ENCODE results near the gene SV2B. TPM values are rescaled to one million over a fixed set of nuclear protein-coding genes. Genes with fewer than 3 reads are reported as not detected.

The SV2B gene
- total and polyA plus RNA-seq, 2 donors (not counting 1 experiment from before 2014, with no cell fraction given) = not detected

DNA sequence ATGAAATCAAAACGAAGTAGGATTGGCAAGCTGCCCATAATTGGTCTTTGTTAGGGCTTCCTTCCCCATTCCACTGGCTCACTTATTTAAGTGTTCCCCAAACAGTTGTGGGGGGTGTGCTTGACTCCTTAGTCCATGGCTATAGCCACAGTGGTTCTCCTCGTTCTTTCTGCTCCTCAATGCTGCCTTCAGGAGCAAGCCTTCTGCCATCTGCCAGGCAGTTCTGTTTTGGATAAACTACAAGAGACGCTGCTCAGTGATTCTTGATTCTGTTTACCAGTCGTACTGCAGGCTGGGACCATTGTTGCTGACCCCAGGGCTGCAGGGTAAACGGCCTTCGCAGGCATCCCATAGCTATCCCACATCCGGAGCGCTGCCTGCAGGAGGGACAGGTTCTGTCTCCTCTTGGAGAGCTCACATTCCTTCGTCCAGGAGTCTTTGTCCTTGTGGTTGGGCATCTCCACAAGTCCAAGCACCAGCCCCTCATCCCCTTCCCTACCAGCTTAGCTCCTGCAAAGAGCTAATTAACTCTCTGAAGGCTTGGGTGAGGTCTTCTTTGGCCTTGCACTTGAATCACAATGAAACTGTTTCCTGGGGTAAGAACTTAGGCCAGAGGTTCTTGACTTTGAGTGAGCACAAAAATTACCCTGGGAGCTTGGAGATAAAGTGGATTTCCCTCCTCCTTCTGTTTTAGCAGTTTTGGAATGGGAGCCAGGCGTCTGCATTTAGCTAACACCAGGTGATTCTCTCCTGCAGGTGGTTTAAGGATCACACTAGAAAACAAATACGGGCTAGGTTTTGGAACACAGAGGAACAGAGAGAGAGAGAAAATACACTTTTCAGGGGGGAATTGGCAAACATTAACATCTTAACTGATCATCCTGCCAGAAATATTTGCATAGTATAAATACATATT is 114.9 kb downstream of the SV2B start:
- Mint-ChIP-seq H3K27me3 (peaks cover 24% of the 10 kb centered on the region), H3K9me3 (ENCODE audit: insufficient read depth) (peaks cover 4% of the 10 kb centered on the region), H3K27ac (no peak overlapping the region), H3K4me1 (no peaks in the 10 kb centered on the region), H3K4me3 (no peak overlapping the region)
- Histone ChIP-seq H3K27me3 (replicated peaks in 1 of 4; ENCODE audit: control extremely low read depth in 1 of 4, control insufficient read depth in 3 of 4, insufficient read depth in 4 of 4, low read length in 3 of 4) (peaks cover 0 to 14% (median 2%) of the 10 kb centered on the region in 4 experiments), H3K79me2 (ENCODE audit: control insufficient read depth, insufficient read depth, low read length) (no peaks in the 10 kb centered on the region), H3K4me1 (ENCODE audit: control insufficient read depth in 2 of 2, insufficient read depth in 2 of 2, low read length in 2 of 2) (no peaks in the 10 kb centered on the region), H2AFZ (ENCODE audit: insufficient read depth, low read depth, low read length, poor library complexity, severe bottlenecking) (no peak overlapping the region), H4K20me1 (ENCODE audit: control insufficient read depth, insufficient read depth, low read length, poor library complexity, severe bottlenecking) (no peaks in the 10 kb centered on the region), H3K27ac (ENCODE audit: low read length in 2 of 2) (no peak overlapping the region), H3K9me3 (ENCODE audit: control extremely low read depth in 1 of 3, control insufficient read depth in 2 of 3, insufficient read depth in 1 of 3, low read length in 2 of 3) (peaks cover 0 to 7% (median 0%) of the 10 kb centered on the region in 3 donors), H3K9ac (ENCODE audit: low read length) (no peak overlapping the region), H3K4me3 (ENCODE audit: control extremely low read depth in 1 of 5, extremely low read depth in 1 of 5, insufficient read depth in 1 of 5, low read depth in 2 of 5, low read length in 4 of 5) (no peak overlapping the region), H3K36me3 (replicated peaks in 1 of 2; ENCODE audit: control extremely low read depth in 1 of 2, control insufficient read depth in 1 of 2, extremely low read depth in 1 of 2, insufficient read depth in 2 of 2, low read length in 1 of 2) (no peaks in the 10 kb centered on the region), H3K4me2 (replicated peaks; ENCODE audit: low read depth, low read length, poor library complexity, severe bottlenecking) (no peak overlapping the region)
- DNase-seq = no peak
- ChIA-PET CTCF (interaction anchor here (1.3 kb wide), 1 partner anchor 57 kb away, joined by 3 read pairs; no protein-coding TSS in a partner anchor), POLR2A (no interaction called here)
- TF ChIP-seq, protein P1, sequence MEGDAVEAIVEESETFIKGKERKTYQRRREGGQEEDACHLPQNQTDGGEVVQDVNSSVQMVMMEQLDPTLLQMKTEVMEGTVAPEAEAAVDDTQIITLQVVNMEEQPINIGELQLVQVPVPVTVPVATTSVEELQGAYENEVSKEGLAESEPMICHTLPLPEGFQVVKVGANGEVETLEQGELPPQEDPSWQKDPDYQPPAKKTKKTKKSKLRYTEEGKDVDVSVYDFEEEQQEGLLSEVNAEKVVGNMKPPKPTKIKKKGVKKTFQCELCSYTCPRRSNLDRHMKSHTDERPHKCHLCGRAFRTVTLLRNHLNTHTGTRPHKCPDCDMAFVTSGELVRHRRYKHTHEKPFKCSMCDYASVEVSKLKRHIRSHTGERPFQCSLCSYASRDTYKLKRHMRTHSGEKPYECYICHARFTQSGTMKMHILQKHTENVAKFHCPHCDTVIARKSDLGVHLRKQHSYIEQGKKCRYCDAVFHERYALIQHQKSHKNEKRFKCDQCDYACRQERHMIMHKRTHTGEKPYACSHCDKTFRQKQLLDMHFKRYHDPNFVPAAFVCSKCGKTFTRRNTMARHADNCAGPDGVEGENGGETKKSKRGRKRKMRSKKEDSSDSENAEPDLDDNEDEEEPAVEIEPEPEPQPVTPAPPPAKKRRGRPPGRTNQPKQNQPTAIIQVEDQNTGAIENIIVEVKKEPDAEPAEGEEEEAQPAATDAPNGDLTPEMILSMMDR (IDR thresholded peaks at IDR 0.05) = no peak
- TF ChIP-seq EZH2 (IDR thresholded peaks at IDR 0.05; ENCODE audit: borderline replicate concordance, insufficient read depth, low read depth, low read length, poor library complexity, severe bottlenecking) = no peak
- no peak for ATAC-seq (ENCODE audit: low read depth)
- intact Hi-C loops (cut with micrococcal nuclease) = no loop called here
- 65% methylated on average over 7 of the region's 11 CpGs for WGBS (ENCODE audit: insufficient coverage)

DNA sequence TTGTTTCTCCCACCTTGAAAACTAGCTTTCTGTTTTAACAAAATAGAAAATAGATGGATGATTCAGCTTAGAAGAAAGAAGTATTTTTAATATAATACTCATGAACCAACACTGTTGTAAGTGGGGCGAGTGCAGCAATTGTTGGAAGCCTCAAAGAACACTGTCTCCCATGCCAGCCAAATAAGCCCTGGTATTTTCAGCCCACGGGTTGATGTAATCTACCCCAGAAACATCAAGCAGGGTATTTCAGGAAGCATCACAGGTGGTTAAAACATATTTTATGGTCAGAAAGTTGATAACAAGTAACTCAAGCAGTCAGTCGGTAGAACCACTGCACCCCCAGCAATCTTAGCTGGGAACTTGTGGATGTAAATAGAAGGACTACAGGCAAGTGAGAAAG is 115.9 kb downstream of the SV2B start:
- no peak overlapping the region for H3K27ac Mint-ChIP-seq
- Histone ChIP-seq H3K27me3 (replicated peaks in 1 of 4; ENCODE audit: control extremely low read depth in 1 of 4, control insufficient read depth in 3 of 4, insufficient read depth in 4 of 4, low read length in 3 of 4) (peaks cover 0 to 5% (median 3%) of the 10 kb centered on the region in 4 experiments), H3K4me2 (replicated peaks; ENCODE audit: low read depth, low read length, poor library complexity, severe bottlenecking) (no peak overlapping the region), H3K4me3 (ENCODE audit: control extremely low read depth in 1 of 5, extremely low read depth in 1 of 5, insufficient read depth in 1 of 5, low read depth in 2 of 5, low read length in 4 of 5) (no peak overlapping the region), H3K9ac (ENCODE audit: low read length) (no peak overlapping the region), H3K9me3 (ENCODE audit: control extremely low read depth in 1 of 3, control insufficient read depth in 2 of 3, insufficient read depth in 1 of 3, low read length in 2 of 3) (peaks cover 0 to 7% (median 0%) of the 10 kb centered on the region in 3 donors), H3K27ac (ENCODE audit: low read length in 2 of 2) (no peak overlapping the region), H3K79me2 (ENCODE audit: control insufficient read depth, insufficient read depth, low read length) (no peaks in the 10 kb centered on the region), H2AFZ (ENCODE audit: insufficient read depth, low read depth, low read length, poor library complexity, severe bottlenecking) (no peak overlapping the region), H4K20me1 (ENCODE audit: control insufficient read depth, insufficient read depth, low read length, poor library complexity, severe bottlenecking) (no peaks in the 10 kb centered on the region), H3K4me1 (ENCODE audit: control insufficient read depth in 2 of 2, insufficient read depth in 2 of 2, low read length in 2 of 2) (no peaks in the 10 kb centered on the region), H3K36me3 (replicated peaks in 1 of 2; ENCODE audit: control extremely low read depth in 1 of 2, control insufficient read depth in 1 of 2, extremely low read depth in 1 of 2, insufficient read depth in 2 of 2, low read length in 1 of 2) (no peaks in the 10 kb centered on the region)
- 94% methylated on average over 2 of the region's 3 CpGs for WGBS (ENCODE audit: insufficient coverage)
- H3K9me3 Mint-ChIP-seq (ENCODE audit: insufficient read depth) = peaks cover 4% of the 10 kb centered on the region
- ATAC-seq (ENCODE audit: low read depth) (no peak), DNase-seq (no peak)
- H3K4me1 Mint-ChIP-seq = no peaks in the 10 kb centered on the region
- ChIA-PET POLR2A (no interaction called here), CTCF (no interaction called here)
- no peak for TF ChIP-seq EZH2 (IDR thresholded peaks at IDR 0.05; ENCODE audit: borderline replicate concordance, insufficient read depth, low read depth, low read length, poor library complexity, severe bottlenecking)
- TF ChIP-seq, protein P1 (IDR thresholded peaks at IDR 0.05) = no peak
- intact Hi-C loops (cut with micrococcal nuclease) = no loop called here
- peaks cover 14% of the 10 kb centered on the region for H3K27me3 Mint-ChIP-seq
- no peak overlapping the region for H3K4me3 Mint-ChIP-seq

All from B cell (primary cell).